Natural killer cell (primary cell): ENCODE results near the gene FOXC1. TPM values are rescaled to one million over a fixed set of nuclear protein-coding genes. Genes with fewer than 3 reads are reported as not detected.

ENCODE experiments used
- ATAC-seq, 3 donors: fragments of 150-1000 bp in 2 of 3; fragments of 200-7000 bp in 1 of 3; cut with Tn5 transposase; 1 replicate in 1 of 3; 2 replicates in 2 of 3; pipeline ENCODE4 v1.10.0; 2021; ENCODE audit warnings: mild to moderate bottlenecking in 2 of 3, moderate library complexity in 2 of 3
- DNase-seq, 2 donors: peaks; one replicate each; pipeline versions ENCODE4 v3.0.0 to v3.0.0-alpha.2; 2013 to 2021; ENCODE audit warnings: mixed read lengths in 1 of 2
- H3K27ac ChIP-seq: one replicate; pipeline ENCODE4 v1.5.1; 2013; ENCODE audit warnings: mild to moderate bottlenecking, low read length
- H3K27me3 ChIP-seq: one replicate; pipeline ENCODE4 v1.6.1; 2013; ENCODE audit warnings: low read length; ENCODE audit not compliant: control insufficient read depth, insufficient read depth
- H3K36me3 ChIP-seq: one replicate; pipeline ENCODE4 v1.6.1; 2013; ENCODE audit warnings: low read length; ENCODE audit not compliant: control insufficient read depth, insufficient read depth
- H3K4me1 ChIP-seq: one replicate; pipeline ENCODE4 v1.6.1; 2013; ENCODE audit warnings: low read length; ENCODE audit not compliant: control insufficient read depth, insufficient read depth
- H3K4me3 ChIP-seq: one replicate; pipeline ENCODE4 v1.5.1; 2013; ENCODE audit warnings: low read length
- H3K9me3 ChIP-seq: one replicate; pipeline ENCODE4 v1.6.1; 2013; ENCODE audit warnings: low read length; ENCODE audit not compliant: control insufficient read depth, insufficient read depth
- H3K27ac Mint-ChIP-seq, 2 donors: one replicate each; pipeline ENCODE4 v1.8.0; 2022; ENCODE audit warnings: mild to moderate bottlenecking in 2 of 2, mixed read lengths in 2 of 2, moderate library complexity in 1 of 2
- H3K27me3 Mint-ChIP-seq, 2 donors: one replicate each; pipeline ENCODE4 v1.8.0; 2022; ENCODE audit warnings: low read depth in 2 of 2, mixed read lengths in 2 of 2
- H3K36me3 Mint-ChIP-seq: one replicate; pipeline ENCODE4 v1.8.0; 2022; ENCODE audit warnings: mixed read lengths
- H3K4me1 Mint-ChIP-seq, 2 donors: one replicate each; pipeline ENCODE4 v1.8.0; 2022; ENCODE audit warnings: mixed read lengths in 2 of 2
- H3K4me3 Mint-ChIP-seq: one replicate; pipeline ENCODE4 v1.8.0; 2022; ENCODE audit warnings: mild to moderate bottlenecking, moderate library complexity, mixed read lengths
- H3K9me3 Mint-ChIP-seq, 2 donors: one replicate each; pipeline ENCODE4 v1.8.0; 2022; ENCODE audit warnings: mixed read lengths in 2 of 2
- CTCF ChIP-seq: fragments of 200-600 bp; IDR thresholded peaks from one replicate; pipeline ENCODE4 v1.8.0; 2022; ENCODE audit warnings: antibody characterized with exemption
- WGBS: methylation state at CpG from one replicate; pipeline ENCODE4 v1.1.7; 2013; ENCODE audit warnings: missing lambda C conversion rate; ENCODE audit not compliant: insufficient coverage; 5-methylcytosine and 5-hydroxymethylcytosine counted together
- intact Hi-C: fragments of 100-400 bp; cut with micrococcal nuclease; formaldehyde crosslinking; loops from one replicate; pipeline ENCODE4 v1.14.2; 2022
- total RNA-seq, 4 donors: library from RNA; stranded (reverse); fragments of 120-200 nt in 1 of 4; gene quantifications; one replicate each; pipeline versions ENCODE4 v1.2.3 to v1.2.4, GENCODE V29; 2013 to 2022

Gene FOXC1
- total RNA-seq, 3 donors from 2014 or later (not counting 1 experiment from before 2014, with no cell fraction given): 0.16 to 0.21 TPM; not detected in 1

GRCh38 chr6:1644516-1645060 lies 34.9 kb downstream of the FOXC1 start:
- WGBS: 75% methylated on average over 10 of the region's 12 CpGs
- H3K4me3 ChIP-seq: no peak overlapping the region
- H3K4me1 ChIP-seq: no peaks in the 10 kb centered on the region
- intact Hi-C loops: no loop called here
- no peak for ATAC-seq
- no peaks in the 10 kb centered on the region for H3K9me3 ChIP-seq
- Mint-ChIP-seq H3K4me1 (peaks cover 0 to 11% of the 10 kb centered on the region in 2 donors), H3K27ac (no peak overlapping the region), H3K27me3 (no peaks in the 10 kb centered on the region), H3K36me3 (no peaks in the 10 kb centered on the region), H3K4me3 (no peak overlapping the region), H3K9me3 (no peaks in the 10 kb centered on the region)
- TF ChIP-seq CTCF: no peak
- no peaks in the 10 kb centered on the region for H3K36me3 ChIP-seq
- H3K27me3 ChIP-seq: no peaks in the 10 kb centered on the region
- no peak overlapping the region for H3K27ac ChIP-seq
- no peak for DNase-seq

DNA sequence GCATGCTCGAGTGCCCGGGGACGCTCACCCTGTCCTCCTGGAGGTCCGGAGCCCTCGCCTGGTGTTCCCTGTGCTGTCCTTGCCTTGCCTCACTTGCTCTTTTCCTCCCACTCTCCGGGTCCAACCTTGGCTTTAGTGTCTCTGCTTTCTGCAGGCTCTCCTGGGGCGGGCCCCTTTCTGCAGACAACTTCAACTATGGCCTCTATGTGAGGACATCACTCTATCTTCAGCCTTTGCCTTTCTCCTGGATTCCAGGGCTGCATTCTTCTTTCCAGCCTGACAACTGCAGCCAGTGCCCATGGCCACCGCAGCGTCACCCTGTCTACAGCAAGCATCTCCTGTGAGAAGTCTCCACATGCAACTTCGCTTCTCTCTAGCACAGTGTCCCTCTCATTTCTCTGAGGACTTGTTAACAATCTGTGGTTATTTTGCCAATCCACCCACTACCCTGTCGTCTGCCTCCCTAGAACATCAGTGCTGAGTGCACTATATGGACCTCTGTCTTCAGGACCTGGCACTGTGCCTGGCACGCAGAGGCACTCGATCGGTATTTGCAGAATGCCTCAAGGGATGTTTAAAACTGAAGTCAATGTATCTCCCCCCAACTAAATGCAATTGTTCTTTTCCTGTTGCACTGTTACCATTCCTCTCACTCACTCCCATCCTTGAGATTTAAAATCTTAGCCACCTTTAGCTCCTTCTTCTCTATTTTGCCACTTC lies 35.9 kb downstream of the FOXC1 start:
- ATAC-seq (no peak), DNase-seq (no peak)
- no peak overlapping the region for H3K4me3 ChIP-seq
- no peaks in the 10 kb centered on the region for H3K27me3 ChIP-seq
- Mint-ChIP-seq H3K27me3 (no peaks in the 10 kb centered on the region), H3K9me3 (no peaks in the 10 kb centered on the region), H3K27ac (no peak overlapping the region), H3K36me3 (no peaks in the 10 kb centered on the region), H3K4me3 (no peak overlapping the region), H3K4me1 (peaks cover 0 to 11% of the 10 kb centered on the region in 2 donors)
- no peaks in the 10 kb centered on the region for H3K9me3 ChIP-seq
- intact Hi-C loops: no loop called here
- 95% methylated on average over 14 of the region's 14 CpGs for WGBS
- TF ChIP-seq CTCF: no peak
- H3K4me1 ChIP-seq: no peaks in the 10 kb centered on the region
- H3K27ac ChIP-seq: no peak overlapping the region
- no peaks in the 10 kb centered on the region for H3K36me3 ChIP-seq

DNA sequence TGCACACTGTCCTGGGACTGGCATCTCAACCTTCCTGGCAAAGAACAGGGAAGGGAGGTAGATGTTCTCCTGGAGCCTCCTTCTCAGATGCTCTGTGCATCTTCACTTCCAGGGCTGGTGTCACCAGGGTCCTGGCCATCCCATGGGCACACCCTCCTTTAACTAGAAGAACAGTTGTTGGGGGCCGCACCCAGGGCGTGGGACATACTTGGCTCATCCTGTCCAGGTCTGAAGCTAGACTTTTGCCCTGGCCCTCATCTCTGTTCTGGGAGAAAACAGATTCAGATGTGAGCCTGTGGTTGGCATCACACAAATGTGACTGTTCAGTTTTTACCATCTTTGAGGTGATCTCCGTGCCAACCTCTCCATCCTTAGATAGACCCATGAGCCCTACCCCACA lies 41.6 kb downstream of the FOXC1 start:
- H3K4me3 ChIP-seq: no peak overlapping the region
- intact Hi-C loops: no loop called here
- DNase-seq (no peak), ATAC-seq (no peak)
- no peak overlapping the region for H3K27ac Mint-ChIP-seq
- H3K9me3 ChIP-seq: no peaks in the 10 kb centered on the region
- 100% methylated on average over 2 of the region's 3 CpGs for WGBS
- no peaks in the 10 kb centered on the region for H3K4me1 Mint-ChIP-seq
- no peak for TF ChIP-seq CTCF
- no peaks in the 10 kb centered on the region for H3K9me3 Mint-ChIP-seq
- H3K27ac ChIP-seq: no peak overlapping the region
- no peaks in the 10 kb centered on the region for H3K27me3 ChIP-seq
- H3K27me3 Mint-ChIP-seq: no peaks in the 10 kb centered on the region
- H3K36me3 Mint-ChIP-seq: no peaks in the 10 kb centered on the region
- H3K4me3 Mint-ChIP-seq: no peak overlapping the region
- no peaks in the 10 kb centered on the region for H3K36me3 ChIP-seq
- H3K4me1 ChIP-seq: no peaks in the 10 kb centered on the region

DNA sequence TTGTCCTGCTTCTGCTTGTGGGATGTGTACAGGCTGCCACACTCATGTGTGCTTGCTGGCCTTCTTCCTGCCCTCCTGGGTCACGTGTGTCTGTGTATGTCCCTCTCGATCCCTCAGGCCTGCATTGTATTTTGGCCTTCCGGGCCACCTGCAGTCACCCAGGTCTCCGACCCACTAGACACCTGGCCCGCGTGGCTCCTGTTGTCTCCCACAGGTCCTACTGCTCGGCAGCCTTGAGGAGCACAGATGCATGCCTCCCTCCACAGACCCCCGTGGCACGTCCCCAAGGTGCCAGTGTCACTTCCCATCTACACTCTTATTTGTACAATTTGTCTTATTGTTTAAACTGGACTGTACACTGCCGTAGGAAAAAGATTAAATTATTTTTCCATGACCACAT lies 43.1 kb downstream of the FOXC1 start:
- H3K36me3 Mint-ChIP-seq: no peaks in the 10 kb centered on the region
- no peaks in the 10 kb centered on the region for H3K4me1 Mint-ChIP-seq
- no peaks in the 10 kb centered on the region for H3K36me3 ChIP-seq
- no peak for TF ChIP-seq CTCF
- no peak overlapping the region for H3K4me3 ChIP-seq
- H3K4me3 Mint-ChIP-seq: no peak overlapping the region
- 97% methylated on average over 10 of the region's 10 CpGs for WGBS
- no peak overlapping the region for H3K27ac ChIP-seq
- DNase-seq (no peak), ATAC-seq (no peak)
- H3K9me3 ChIP-seq: no peaks in the 10 kb centered on the region
- H3K27me3 ChIP-seq: no peaks in the 10 kb centered on the region
- no peak overlapping the region for H3K27ac Mint-ChIP-seq
- intact Hi-C loops: no loop called here
- no peaks in the 10 kb centered on the region for H3K27me3 Mint-ChIP-seq
- H3K9me3 Mint-ChIP-seq: no peaks in the 10 kb centered on the region
- H3K4me1 ChIP-seq: no peaks in the 10 kb centered on the region
